ENCODE data around the gene PPARG. TPM values are rescaled to one million over a fixed set of nuclear protein-coding genes. Genes with fewer than 3 reads are reported as not detected.
"Not testable (repeated sequence)": the region's sequence is repeated elsewhere in the genome, so short reads cannot be mapped to it uniquely, and the experiment has no call there.

The PPARG gene
- total RNA-seq, 1 donor from 2014 or later: 3.2 TPM

GRCh38 chr3:12258911-12259310, 30.0 kb upstream of the PPARG start:
- H3K4me1 Mint-ChIP-seq (ENCODE audit: unreplicated experiment): peaks cover 4% of the 10 kb centered on the region
- no peak overlapping the region for H3K27ac Mint-ChIP-seq (ENCODE audit: unreplicated experiment)
- H3K9me3 Mint-ChIP-seq (ENCODE audit: unreplicated experiment): no peaks in the 10 kb centered on the region
- no peak for DNase-seq (ENCODE audit: low spot score)
- H3K27me3 Mint-ChIP-seq (ENCODE audit: unreplicated experiment): no peaks in the 10 kb centered on the region
- no peak overlapping the region for H3K4me3 Mint-ChIP-seq (ENCODE audit: unreplicated experiment)
- no peaks in the 10 kb centered on the region for H3K36me3 Mint-ChIP-seq (ENCODE audit: low read depth, unreplicated experiment)
- TF ChIP-seq, protein P1, sequence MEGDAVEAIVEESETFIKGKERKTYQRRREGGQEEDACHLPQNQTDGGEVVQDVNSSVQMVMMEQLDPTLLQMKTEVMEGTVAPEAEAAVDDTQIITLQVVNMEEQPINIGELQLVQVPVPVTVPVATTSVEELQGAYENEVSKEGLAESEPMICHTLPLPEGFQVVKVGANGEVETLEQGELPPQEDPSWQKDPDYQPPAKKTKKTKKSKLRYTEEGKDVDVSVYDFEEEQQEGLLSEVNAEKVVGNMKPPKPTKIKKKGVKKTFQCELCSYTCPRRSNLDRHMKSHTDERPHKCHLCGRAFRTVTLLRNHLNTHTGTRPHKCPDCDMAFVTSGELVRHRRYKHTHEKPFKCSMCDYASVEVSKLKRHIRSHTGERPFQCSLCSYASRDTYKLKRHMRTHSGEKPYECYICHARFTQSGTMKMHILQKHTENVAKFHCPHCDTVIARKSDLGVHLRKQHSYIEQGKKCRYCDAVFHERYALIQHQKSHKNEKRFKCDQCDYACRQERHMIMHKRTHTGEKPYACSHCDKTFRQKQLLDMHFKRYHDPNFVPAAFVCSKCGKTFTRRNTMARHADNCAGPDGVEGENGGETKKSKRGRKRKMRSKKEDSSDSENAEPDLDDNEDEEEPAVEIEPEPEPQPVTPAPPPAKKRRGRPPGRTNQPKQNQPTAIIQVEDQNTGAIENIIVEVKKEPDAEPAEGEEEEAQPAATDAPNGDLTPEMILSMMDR (IDR thresholded peaks at IDR 0.05; ENCODE audit: unreplicated experiment): no peak

- H3K36me3 Mint-ChIP-seq (ENCODE audit: low read depth, unreplicated experiment); H3K27ac Mint-ChIP-seq (ENCODE audit: unreplicated experiment); H3K4me1 Mint-ChIP-seq (ENCODE audit: unreplicated experiment); DNase-seq (ENCODE audit: low spot score); H3K4me3 Mint-ChIP-seq (ENCODE audit: unreplicated experiment); H3K27me3 Mint-ChIP-seq (ENCODE audit: unreplicated experiment); H3K9me3 Mint-ChIP-seq (ENCODE audit: unreplicated experiment): not testable (repeated sequence)
Measured at GRCh38 chr3:12262173-12262572, 26.7 kb upstream of the PPARG start.

DNA sequence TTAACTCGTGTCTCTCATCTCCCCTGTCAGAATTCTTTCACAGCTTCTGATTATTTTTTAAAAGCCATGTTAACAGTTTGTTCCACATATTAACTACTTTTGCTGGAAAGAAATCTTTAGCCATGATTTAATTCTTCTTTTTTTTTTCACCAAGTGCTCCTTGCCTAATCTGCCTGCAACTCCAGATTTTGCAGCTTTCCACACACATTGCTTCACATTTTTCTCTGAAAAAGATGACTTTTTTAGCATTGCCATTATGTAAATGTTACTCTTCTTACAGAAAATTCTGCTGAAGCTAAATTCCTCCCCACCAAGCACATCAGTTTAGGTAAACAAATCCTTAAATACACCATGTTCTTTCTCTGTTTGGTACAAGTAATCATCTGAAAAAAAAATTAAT, 23.4 kb upstream of the PPARG start:
- DNase-seq (ENCODE audit: low spot score): no peak
- no peaks in the 10 kb centered on the region for H3K4me1 Mint-ChIP-seq (ENCODE audit: unreplicated experiment)
- TF ChIP-seq, protein P1 (IDR thresholded peaks at IDR 0.05; ENCODE audit: unreplicated experiment): no peak
- H3K27ac Mint-ChIP-seq (ENCODE audit: unreplicated experiment): no peak overlapping the region
- no peaks in the 10 kb centered on the region for H3K27me3 Mint-ChIP-seq (ENCODE audit: unreplicated experiment)
- H3K4me3 Mint-ChIP-seq (ENCODE audit: unreplicated experiment): no peak overlapping the region
- no peaks in the 10 kb centered on the region for H3K36me3 Mint-ChIP-seq (ENCODE audit: low read depth, unreplicated experiment)
- no peaks in the 10 kb centered on the region for H3K9me3 Mint-ChIP-seq (ENCODE audit: unreplicated experiment)

GRCh38 chr3:12266038-12266437, 22.8 kb upstream of the PPARG start:
- no peaks in the 10 kb centered on the region for H3K9me3 Mint-ChIP-seq (ENCODE audit: unreplicated experiment)
- H3K4me3 Mint-ChIP-seq (ENCODE audit: unreplicated experiment): no peak overlapping the region
- no peak for DNase-seq (ENCODE audit: low spot score)
- TF ChIP-seq, protein P1 (IDR thresholded peaks at IDR 0.05; ENCODE audit: unreplicated experiment): no peak
- H3K27ac Mint-ChIP-seq (ENCODE audit: unreplicated experiment): no peak overlapping the region
- no peaks in the 10 kb centered on the region for H3K4me1 Mint-ChIP-seq (ENCODE audit: unreplicated experiment)
- H3K27me3 Mint-ChIP-seq (ENCODE audit: unreplicated experiment): no peaks in the 10 kb centered on the region
- H3K36me3 Mint-ChIP-seq (ENCODE audit: low read depth, unreplicated experiment): no peaks in the 10 kb centered on the region

DNA sequence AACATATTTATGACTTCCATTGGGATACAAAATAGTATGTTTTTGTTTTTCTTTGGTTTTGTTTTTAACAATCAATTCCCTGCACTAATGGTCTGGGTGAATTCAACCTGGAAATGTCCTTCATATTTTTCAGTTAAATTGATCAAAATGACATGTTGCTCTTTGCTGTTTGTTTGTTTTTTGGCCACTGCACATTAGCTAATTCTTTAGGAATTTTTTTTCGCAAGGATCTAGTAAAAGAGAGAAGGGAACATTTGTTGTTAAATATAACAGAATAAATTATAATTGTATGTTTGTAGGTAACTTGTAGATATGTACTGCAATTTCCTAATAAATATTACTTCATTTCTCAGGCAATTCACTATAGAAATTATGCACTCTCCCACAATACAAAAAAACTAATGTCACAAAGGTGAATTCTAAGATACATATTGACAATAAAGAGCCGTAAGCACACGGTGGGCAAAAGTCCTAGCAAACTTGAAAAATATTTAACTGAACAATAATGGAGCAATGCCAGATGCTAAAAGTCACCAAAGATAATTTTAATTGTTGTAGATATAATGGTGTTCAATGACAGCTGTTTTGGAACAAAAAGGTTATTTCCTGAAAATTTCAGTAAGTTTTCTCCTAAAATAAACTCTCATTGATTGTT, 21.4 kb upstream of the PPARG start:
- Mint-ChIP-seq H3K36me3 (ENCODE audit: low read depth, unreplicated experiment) (no peaks in the 10 kb centered on the region), H3K9me3 (ENCODE audit: unreplicated experiment) (no peaks in the 10 kb centered on the region), H3K4me1 (ENCODE audit: unreplicated experiment) (no peaks in the 10 kb centered on the region), H3K27me3 (ENCODE audit: unreplicated experiment) (no peaks in the 10 kb centered on the region), H3K27ac (ENCODE audit: unreplicated experiment) (no peak overlapping the region), H3K4me3 (ENCODE audit: unreplicated experiment) (no peak overlapping the region)
- TF ChIP-seq, protein P1 (IDR thresholded peaks at IDR 0.05; ENCODE audit: unreplicated experiment): no peak
- no peak for DNase-seq (ENCODE audit: low spot score)
